Umbilical cord (tissue), 2 donors: ENCODE data around the gene BCL2. TPM values are rescaled to one million over a fixed set of nuclear protein-coding genes. Genes with fewer than 3 reads are reported as not detected.
A peak's percentile ranks its signal among the peaks of the same experiment; 100 is the strongest.

Experiments
- DNase-seq: peaks from one replicate; pipeline ENCODE4 v3.0.0-alpha.2; 2015; ENCODE audit warnings: low spot score
- total RNA-seq: library from RNA; depleted of rRNA; stranded (reverse); fragments of >200 nt; gene quantifications from one replicate; pipeline ENCODE4 v1.2.3, GENCODE V29; 2014; ENCODE audit warnings: low replicate concordance; ENCODE audit not compliant: insufficient read depth

BCL2 gene
- total RNA-seq, 1 donor from 2014 or later = 27.9 TPM

- DNase-seq = no peak
Observed at GRCh38 chr18:63158012-63158631, 161.4 kb downstream of the BCL2 start.

GRCh38 chr18:63157293-63158011 lies 162.1 kb downstream of the BCL2 start:
- DNase-seq = no peak

GRCh38 chr18:63155910-63156773 lies 163.4 kb downstream of the BCL2 start:
- no peak for DNase-seq

- peak; percentile 56 for DNase-seq
Observed at GRCh38 chr18:63155169-63155852, 164.3 kb downstream of the BCL2 start.

GRCh38 chr18:63154350-63155152 lies 165.0 kb downstream of the BCL2 start:
- DNase-seq = no peak

GRCh38 chr18:63152791-63153190 lies 166.8 kb downstream of the BCL2 start:
- DNase-seq = no peak

GRCh38 chr18:63152096-63152495 lies 167.5 kb downstream of the BCL2 start:
- no peak for DNase-seq

GRCh38 chr18:63151539-63151938 lies 168.0 kb downstream of the BCL2 start:
- no peak for DNase-seq

GRCh38 chr18:63150942-63151421 lies 168.6 kb downstream of the BCL2 start:
- DNase-seq = no peak

- no peak for DNase-seq
Observed at GRCh38 chr18:63150326-63150725, 169.2 kb downstream of the BCL2 start.

- DNase-seq = no peak
Observed at GRCh38 chr18:63149302-63149587, 170.3 kb downstream of the BCL2 start.

GRCh38 chr18:63148449-63149301 lies 170.9 kb downstream of the BCL2 start:
- no peak for DNase-seq

GRCh38 chr18:63147973-63148372 lies 171.6 kb downstream of the BCL2 start:
- no peak for DNase-seq

GRCh38 chr18:63146828-63147409 lies 172.7 kb downstream of the BCL2 start:
- DNase-seq = no peak

- no peak for DNase-seq
Observed at GRCh38 chr18:63145851-63146555, 173.6 kb downstream of the BCL2 start.

GRCh38 chr18:63145166-63145850 lies 174.3 kb downstream of the BCL2 start:
- DNase-seq = no peak

- peak; percentile 59 for DNase-seq
Observed at GRCh38 chr18:63144748-63145147, 174.8 kb downstream of the BCL2 start.

GRCh38 chr18:63143330-63143771 lies 176.2 kb downstream of the BCL2 start:
- no peak for DNase-seq
